Cardiac muscle cell (in vitro differentiated cells and primary cell): ENCODE results near the gene ADAP1. TPM values are rescaled to one million over a fixed set of nuclear protein-coding genes. Genes with fewer than 3 reads are reported as not detected.

Experiments
- DNase-seq, 2 donors: peaks; one replicate each; pipeline versions ENCODE4 v3.0.0 to v3.0.0-alpha.2; 2010 to 2017; ENCODE audit warnings: low read depth in 1 of 2, low spot score in 1 of 2
- H3K27ac ChIP-seq: fragments of 200-600 bp; sonication (generic); 2 replicates; pipeline ENCODE4 v1.5.1; 2016
- H3K27me3 ChIP-seq: fragments of 200-600 bp; sonication (generic); 2 replicates; pipeline ENCODE4 v1.6.0; 2016; ENCODE audit warnings: control low read depth
- H3K36me3 ChIP-seq: fragments of 200-600 bp; sonication (generic); 2 replicates; pipeline ENCODE4 v1.5.1; 2016; ENCODE audit warnings: control low read depth
- H3K4me1 ChIP-seq: fragments of 200-600 bp; sonication (generic); 2 replicates; pipeline ENCODE4 v1.8.1; 2017; ENCODE audit warnings: low read depth, mild to moderate bottlenecking, mixed run types
- H3K4me3 ChIP-seq: fragments of 200-600 bp; sonication (generic); 2 replicates; pipeline ENCODE4 v1.5.1; 2016; ENCODE audit warnings: mild to moderate bottlenecking
- H3K9me3 ChIP-seq: fragments of 200-600 bp; sonication (generic); 2 replicates; pipeline ENCODE4 v1.5.1; 2017; ENCODE audit warnings: low read depth, mild to moderate bottlenecking, control low read depth
- CTCF ChIP-seq: IDR thresholded peaks from 2 replicates; pipeline ENCODE4 v1.5.1; 2012; ENCODE audit warnings: low read depth, mild to moderate bottlenecking, low read length
- polyA plus RNA-seq: library from polyadenylated mRNA; unstranded; fragments of >200 nt; fragmentation: Nextera tagmentation; extraction: Ambion mirVana; gene quantifications from 2 replicates; pipeline ENCODE4 v1.2.1, GENCODE V29; 2016
- total RNA-seq: library from RNA; depleted of rRNA; stranded (reverse); fragments of >200 nt; gene quantifications from 2 replicates; pipeline ENCODE4 v1.2.3, GENCODE V29; 2016

ADAP1 gene
- total and polyA plus RNA-seq, 2 experiments from 2014 or later = 12.0 to 14.4 TPM

DNA sequence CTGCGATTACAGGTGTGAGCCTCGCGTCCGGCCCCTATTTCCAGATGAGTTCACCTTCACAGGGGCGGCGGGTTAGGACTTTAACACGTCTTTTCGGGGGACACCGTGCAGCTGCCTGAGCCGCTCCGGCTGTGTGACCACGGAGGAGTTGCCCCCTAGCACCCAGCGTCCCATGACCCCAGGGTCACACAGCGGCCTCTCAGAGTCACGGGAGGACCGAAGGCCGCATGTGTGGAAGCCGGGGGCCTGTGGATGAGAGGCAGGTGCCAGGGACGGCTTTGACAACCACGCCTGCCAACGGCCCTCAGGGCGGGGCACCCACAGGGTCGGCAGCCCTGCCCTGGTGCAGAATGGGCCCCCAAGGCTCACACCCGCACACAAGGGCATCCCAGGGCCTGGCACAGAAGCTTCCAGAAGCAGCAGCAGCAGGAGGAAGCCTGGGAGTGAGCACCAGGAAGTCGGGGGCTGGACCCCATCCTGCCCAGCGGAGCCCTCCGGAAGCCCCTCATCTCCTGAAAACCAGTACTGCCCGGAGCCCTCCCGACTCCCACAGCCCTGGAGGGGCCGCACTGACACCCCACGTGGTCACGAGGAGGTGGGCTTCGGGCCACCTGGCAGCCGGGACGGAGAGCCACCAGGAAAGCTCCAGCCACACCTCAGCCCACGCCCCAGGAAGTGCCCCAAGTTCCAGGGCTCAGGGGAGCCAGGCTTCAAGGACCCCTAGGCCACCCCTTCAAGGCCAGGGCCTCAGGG is 32.7 kb downstream of the ADAP1 start:
- Histone ChIP-seq H3K27me3 (no peaks in the 10 kb centered on the region), H3K4me1 (no peaks in the 10 kb centered on the region), H3K36me3 (no peaks in the 10 kb centered on the region), H3K27ac (no peak overlapping the region), H3K4me3 (no peak overlapping the region), H3K9me3 (no peaks in the 10 kb centered on the region)
- DNase-seq = no peak
- no peak for TF ChIP-seq CTCF

GRCh38 chr7:921071-921461 is 33.4 kb downstream of the ADAP1 start:
- Histone ChIP-seq H3K36me3 (no peaks in the 10 kb centered on the region), H3K4me3 (no peak overlapping the region), H3K27me3 (no peaks in the 10 kb centered on the region), H3K4me1 (no peaks in the 10 kb centered on the region), H3K27ac (no peak overlapping the region), H3K9me3 (no peaks in the 10 kb centered on the region)
- no peak for TF ChIP-seq CTCF
- no peak for DNase-seq

DNA sequence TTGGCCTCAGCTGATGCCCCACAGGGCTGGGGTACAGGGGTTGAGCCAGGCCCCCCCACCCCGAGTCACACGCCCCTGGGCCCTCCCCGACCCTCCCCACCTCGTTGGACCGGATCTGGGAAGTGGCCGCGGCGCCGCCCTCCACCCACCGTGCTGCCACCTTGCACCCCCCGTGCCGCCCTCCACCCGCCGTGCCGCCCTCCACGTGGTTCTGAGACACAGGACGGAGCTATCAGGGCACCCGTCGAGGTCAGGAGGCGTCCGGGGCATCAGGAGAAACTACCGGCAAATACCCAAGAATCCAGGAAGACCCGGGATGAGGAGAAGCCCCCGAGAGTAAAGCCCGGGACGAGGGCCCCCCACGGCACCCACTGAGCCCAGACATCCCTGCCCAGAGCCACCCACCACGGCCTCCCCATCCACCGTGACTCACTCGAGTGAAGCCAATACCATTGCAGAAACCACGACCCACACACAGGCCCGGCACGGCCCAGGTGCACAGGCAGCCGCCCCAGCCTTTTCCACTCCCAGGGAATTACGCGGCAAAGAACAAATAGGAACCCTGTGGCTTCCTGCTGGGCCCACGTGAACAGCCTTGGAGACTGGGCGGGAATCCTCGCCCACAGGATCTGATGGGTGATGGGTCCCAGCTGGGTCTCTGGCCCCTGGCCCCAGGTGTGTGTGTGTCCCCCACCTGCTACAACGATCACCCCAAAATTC is 34.0 kb downstream of the ADAP1 start:
- no peaks in the 10 kb centered on the region for H3K27me3 ChIP-seq
- H3K27ac ChIP-seq = no peak overlapping the region
- H3K36me3 ChIP-seq = no peaks in the 10 kb centered on the region
- DNase-seq = no peak
- no peak for TF ChIP-seq CTCF
- H3K4me1 ChIP-seq = no peaks in the 10 kb centered on the region
- no peak overlapping the region for H3K4me3 ChIP-seq
- no peaks in the 10 kb centered on the region for H3K9me3 ChIP-seq

- H3K27ac ChIP-seq = no peak overlapping the region
- H3K27me3 ChIP-seq = no peaks in the 10 kb centered on the region
- H3K9me3 ChIP-seq = no peaks in the 10 kb centered on the region
- no peak overlapping the region for H3K4me3 ChIP-seq
- no peak for DNase-seq
- no peak for TF ChIP-seq CTCF
- no peaks in the 10 kb centered on the region for H3K4me1 ChIP-seq
- no peaks in the 10 kb centered on the region for H3K36me3 ChIP-seq
These were observed 34.5 kb downstream of the ADAP1 start for GRCh38 chr7:919924-920341.

GRCh38 chr7:919114-919442 is 35.4 kb downstream of the ADAP1 start:
- Histone ChIP-seq H3K36me3 (no peaks in the 10 kb centered on the region), H3K4me1 (no peaks in the 10 kb centered on the region), H3K9me3 (no peaks in the 10 kb centered on the region), H3K27ac (no peak overlapping the region), H3K27me3 (no peaks in the 10 kb centered on the region), H3K4me3 (no peak overlapping the region)
- no peak for TF ChIP-seq CTCF
- no peak for DNase-seq
